HL-60 (cell line): ENCODE data around the gene CELF2.

Experiments used
- CTCF ChIP-seq: IDR thresholded peaks from one replicate; pipeline ENCODE4 v1.5.1; 2011; ENCODE audit warnings: low read length, control low read depth, inconsistent platforms; ENCODE audit not compliant: insufficient read depth
- GABPA ChIP-seq: IDR thresholded peaks from 2 replicates; pipeline ENCODE4 v1.6.1; 2012; ENCODE audit warnings: low read depth
- POLR2AphosphoS5 ChIP-seq: IDR thresholded peaks from 2 replicates; pipeline ENCODE4 v1.6.1; 2012; ENCODE audit warnings: low read depth
- SPI1 ChIP-seq: IDR thresholded peaks from 2 replicates; pipeline ENCODE4 v1.6.1; 2012; ENCODE audit warnings: low read depth, mild to moderate bottlenecking, borderline replicate concordance

DNA sequence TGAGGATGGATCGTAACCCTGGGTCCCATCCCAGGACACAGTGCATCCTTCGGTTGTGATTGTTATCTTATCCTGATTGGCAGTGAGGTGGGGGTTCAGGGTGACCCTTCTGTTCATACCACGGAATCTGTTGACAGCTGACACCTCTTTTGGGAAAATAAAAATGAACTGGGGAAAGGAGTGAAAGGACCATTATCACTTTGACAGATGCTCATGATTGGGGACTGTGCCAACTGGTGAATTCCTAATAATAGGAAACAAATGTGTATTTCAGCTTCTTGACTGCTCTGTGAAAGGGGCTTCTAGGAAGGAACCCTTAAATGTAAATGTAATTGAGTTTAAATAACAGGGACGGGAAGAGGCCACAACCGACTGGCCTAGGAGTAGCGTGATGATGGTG is 65.4 kb downstream of the CELF2 start:
- TF ChIP-seq CTCF = no peak
- TF ChIP-seq GABPA = no peak
- no peak for TF ChIP-seq POLR2AphosphoS5
- TF ChIP-seq SPI1 = no peak
